Adipocyte (in vitro differentiated cells): ENCODE measurements around the gene ZNF689.
"Not testable (repeated sequence)": the region's sequence is repeated elsewhere in the genome, so short reads cannot be mapped to it uniquely, and the experiment has no call there.

Source experiments
- DNase-seq: peaks from one replicate; pipeline ENCODE4 v3.0.0-alpha.2; 2015; ENCODE audit warnings: low read depth
- H3K27me3 ChIP-seq: replicated peaks from 2 replicates; pipeline ENCODE4 v1.7.0; 2013; ENCODE audit warnings: mild to moderate bottlenecking, low read length, moderate library complexity; ENCODE audit not compliant: control insufficient read depth, insufficient read depth
- H3K36me3 ChIP-seq: 2 replicates; pipeline ENCODE4 v1.7.0; 2013; ENCODE audit warnings: low read length, mild to moderate bottlenecking, moderate library complexity; ENCODE audit not compliant: control insufficient read depth, insufficient read depth, severe bottlenecking
- H3K4me1 ChIP-seq: 2 replicates; pipeline ENCODE4 v1.7.0; 2013; ENCODE audit warnings: mild to moderate bottlenecking, low read length, moderate library complexity; ENCODE audit not compliant: control insufficient read depth, insufficient read depth
- H3K4me3 ChIP-seq: 2 replicates; pipeline ENCODE4 v1.7.0; 2013; ENCODE audit warnings: mild to moderate bottlenecking, low read length, moderate library complexity
- H3K9ac ChIP-seq: 2 replicates; pipeline ENCODE4 v1.7.0; 2013; ENCODE audit warnings: mild to moderate bottlenecking, low read length, moderate library complexity
- H3K9me3 ChIP-seq: 2 replicates; pipeline ENCODE4 v1.7.0; 2013; ENCODE audit warnings: mild to moderate bottlenecking, low read length, moderate library complexity; ENCODE audit not compliant: control insufficient read depth

Gene ZNF689

GRCh38 chr16:30651124-30652004 lies 41.2 kb upstream of the ZNF689 start:
- Histone ChIP-seq H3K4me3 (peak overlapping the region; percentile 96), H3K9me3 (no peaks in the 10 kb centered on the region), H3K27me3 (no peaks in the 10 kb centered on the region), H3K36me3 (peaks cover 32% of the 10 kb centered on the region), H3K4me1 (peaks cover 14% of the 10 kb centered on the region), H3K9ac (peak overlapping the region; percentile 93)
- DNase-seq = peak; percentile 85

DNA sequence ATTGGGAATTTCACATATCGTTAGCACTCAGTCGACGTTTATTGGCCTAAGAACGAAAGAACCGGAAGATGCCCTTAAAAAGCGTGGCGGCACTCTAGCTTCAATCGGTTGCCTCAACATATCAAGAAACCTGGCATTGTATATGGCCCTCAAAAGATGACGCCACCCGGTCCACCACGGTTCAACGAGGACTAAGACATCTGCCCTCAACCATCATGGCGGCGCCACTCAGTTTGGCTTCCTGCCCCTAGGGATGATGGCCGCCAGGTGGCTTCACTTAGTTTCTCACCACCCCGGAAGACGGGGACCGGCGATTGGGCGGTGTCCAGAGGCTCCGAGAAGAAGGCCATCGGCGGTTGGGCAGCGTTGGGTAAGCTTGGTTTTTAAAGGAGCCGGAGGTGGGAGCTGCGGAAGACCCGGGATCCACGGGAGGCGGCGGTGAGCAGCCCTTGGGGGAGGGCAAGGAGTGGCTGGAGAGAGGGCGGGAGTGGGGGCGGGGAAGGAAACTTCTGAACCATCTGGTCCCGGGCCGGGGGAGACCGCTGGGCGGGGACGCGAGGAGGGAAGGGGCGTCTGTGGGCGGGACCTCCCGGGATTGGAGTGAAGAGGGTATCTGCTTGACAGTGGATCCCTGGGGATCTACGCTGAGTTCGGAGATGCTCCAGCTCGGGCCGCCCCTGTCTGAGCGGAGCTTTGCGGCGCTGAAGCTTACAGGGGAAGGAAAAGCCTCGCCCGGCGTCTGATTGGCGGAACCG lies 40.4 kb upstream of the ZNF689 start, which contains the start of gene PRR14:
Gene PRR14 (plus strand): TSS at position 592 of the 755 bp plus-strand sequence. CDS start 686 bp downstream, outside the sequence.
- H3K4me1 ChIP-seq = peaks cover 14% of the 10 kb centered on the region
- no peaks in the 10 kb centered on the region for H3K9me3 ChIP-seq
- peaks cover 24% of the 10 kb centered on the region for H3K36me3 ChIP-seq
- H3K27me3 ChIP-seq = no peaks in the 10 kb centered on the region
- peak; percentile 99 for DNase-seq
- peak within 1 kb of the TSS; percentile 96 for H3K4me3 ChIP-seq
- peak within 1 kb of the TSS; percentile 93 for H3K9ac ChIP-seq

- peak overlapping the region; percentile 93 for H3K9ac ChIP-seq
- no peaks in the 10 kb centered on the region for H3K9me3 ChIP-seq
- DNase-seq = no peak
- no peaks in the 10 kb centered on the region for H3K27me3 ChIP-seq
- H3K4me1 ChIP-seq = peaks cover 14% of the 10 kb centered on the region
- H3K4me3 ChIP-seq = peak overlapping the region; percentile 96
- H3K36me3 ChIP-seq = peaks cover 17% of the 10 kb centered on the region
Observed at GRCh38 chr16:30649725-30650368, 39.7 kb upstream of the ZNF689 start.

- H3K9ac ChIP-seq = no peak overlapping the region
- peaks cover 12% of the 10 kb centered on the region for H3K4me1 ChIP-seq
- no peak for DNase-seq
- no peak overlapping the region for H3K4me3 ChIP-seq
- H3K27me3 ChIP-seq = no peaks in the 10 kb centered on the region
- no peaks in the 10 kb centered on the region for H3K36me3 ChIP-seq
- H3K9me3 ChIP-seq = no peaks in the 10 kb centered on the region
Observed at GRCh38 chr16:30647274-30647571, 37.0 kb upstream of the ZNF689 start.

- H3K36me3 ChIP-seq = no peaks in the 10 kb centered on the region
- no peaks in the 10 kb centered on the region for H3K27me3 ChIP-seq
- DNase-seq = no peak
- no peak overlapping the region for H3K9ac ChIP-seq
- H3K4me1 ChIP-seq = peaks cover 6% of the 10 kb centered on the region
- H3K4me3 ChIP-seq = no peak overlapping the region
- H3K9me3 ChIP-seq = no peaks in the 10 kb centered on the region
Observed at GRCh38 chr16:30645727-30646126, 35.5 kb upstream of the ZNF689 start.

DNA sequence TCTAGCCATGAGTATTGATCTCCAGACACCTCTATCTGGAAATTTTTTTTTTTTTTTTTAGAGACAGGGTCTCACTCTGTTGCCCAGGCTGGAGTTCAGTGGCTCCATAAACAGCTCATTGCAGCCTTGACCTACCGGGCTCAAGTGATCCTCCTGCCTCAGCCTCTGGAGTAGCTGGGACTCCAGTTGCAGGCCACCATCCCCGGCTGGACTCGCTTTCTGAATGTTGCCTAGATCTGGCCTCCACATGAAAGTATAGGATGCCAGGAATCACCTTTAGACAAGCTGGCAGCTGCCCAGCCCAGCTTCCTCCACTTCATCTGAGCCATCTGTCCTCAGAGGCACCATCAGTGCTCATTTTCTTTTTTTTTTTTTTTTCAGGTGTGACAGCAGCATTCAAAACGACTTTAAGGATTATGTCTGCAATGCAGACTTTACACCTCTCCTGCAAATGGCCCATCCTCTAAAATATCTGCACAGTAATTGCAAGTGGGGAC lies 34.2 kb upstream of the ZNF689 start:
- H3K9me3 ChIP-seq = no peaks in the 10 kb centered on the region
- no peaks in the 10 kb centered on the region for H3K36me3 ChIP-seq
- DNase-seq = no peak
- no peaks in the 10 kb centered on the region for H3K4me1 ChIP-seq
- no peaks in the 10 kb centered on the region for H3K27me3 ChIP-seq
- no peak overlapping the region for H3K4me3 ChIP-seq
- H3K9ac ChIP-seq = no peak overlapping the region

- no peak overlapping the region for H3K4me3 ChIP-seq
- no peaks in the 10 kb centered on the region for H3K9me3 ChIP-seq
- H3K27me3 ChIP-seq = no peaks in the 10 kb centered on the region
- no peaks in the 10 kb centered on the region for H3K4me1 ChIP-seq
- H3K36me3 ChIP-seq = no peaks in the 10 kb centered on the region
- no peak overlapping the region for H3K9ac ChIP-seq
- no peak for DNase-seq
Observed at GRCh38 chr16:30641378-30641982, 31.3 kb upstream of the ZNF689 start.

GRCh38 chr16:30637944-30638343 lies 27.8 kb upstream of the ZNF689 start:
- Histone ChIP-seq H3K9me3 (no peaks in the 10 kb centered on the region), H3K4me1 (peaks cover 6% of the 10 kb centered on the region)

GRCh38 chr16:30637139-30637538 lies 26.9 kb upstream of the ZNF689 start:
- H3K9me3 ChIP-seq, H3K4me3 ChIP-seq, H3K4me1 ChIP-seq, H3K9ac ChIP-seq, H3K27me3 ChIP-seq, DNase-seq, H3K36me3 ChIP-seq: not testable (repeated sequence)

More at GRCh38 chr16:30637944-30638343, 27.8 kb upstream of the ZNF689 start:
- Histone ChIP-seq H3K9ac (no peak overlapping the region), H3K36me3 (no peaks in the 10 kb centered on the region), H3K4me3 (no peak overlapping the region), H3K27me3 (no peaks in the 10 kb centered on the region)
- DNase-seq = peak; percentile 56

- DNase-seq = no peak
- peaks cover 6% of the 10 kb centered on the region for H3K4me1 ChIP-seq
Observed at GRCh38 chr16:30636599-30636998, 26.4 kb upstream of the ZNF689 start.

More at GRCh38 chr16:30636599-30636998, 26.4 kb upstream of the ZNF689 start:
- Histone ChIP-seq H3K27me3 (no peaks in the 10 kb centered on the region), H3K9ac (no peak overlapping the region), H3K4me3 (no peak overlapping the region), H3K9me3 (no peaks in the 10 kb centered on the region), H3K36me3 (no peaks in the 10 kb centered on the region)
